GM19455 (cell line): ENCODE measurements around the gene LMOD3.

Experiments used
- ATAC-seq: cut with Tn5 transposase; IDR thresholded peaks from one replicate; pipeline ENCODE4 v1.9.1; 2021; ENCODE audit not compliant: unreplicated experiment

Gene LMOD3

GRCh38 chr3:69126216-69126615 lies 3.8 kb upstream of the LMOD3 start:
- ATAC-seq: no peak

DNA sequence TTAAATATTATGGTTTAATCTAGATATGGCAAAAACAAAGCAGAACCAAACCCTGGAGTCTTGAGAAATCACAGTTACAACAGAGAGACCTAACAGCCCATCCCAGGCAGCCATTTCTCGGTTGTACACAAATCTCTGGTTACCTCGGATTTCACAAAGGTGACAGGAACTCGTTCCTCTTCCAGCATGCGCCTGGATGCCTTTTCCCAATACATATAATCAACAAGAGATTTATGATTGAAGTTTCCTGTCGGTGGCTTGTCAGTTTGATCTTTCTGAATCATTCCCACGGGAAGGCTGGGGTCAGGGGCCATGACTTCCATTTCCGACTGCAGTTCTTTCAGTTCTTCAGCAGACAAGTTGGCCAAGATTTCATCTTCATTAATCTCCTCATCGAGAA lies 445 bp downstream of the LMOD3 start:
- ATAC-seq: no peak

DNA sequence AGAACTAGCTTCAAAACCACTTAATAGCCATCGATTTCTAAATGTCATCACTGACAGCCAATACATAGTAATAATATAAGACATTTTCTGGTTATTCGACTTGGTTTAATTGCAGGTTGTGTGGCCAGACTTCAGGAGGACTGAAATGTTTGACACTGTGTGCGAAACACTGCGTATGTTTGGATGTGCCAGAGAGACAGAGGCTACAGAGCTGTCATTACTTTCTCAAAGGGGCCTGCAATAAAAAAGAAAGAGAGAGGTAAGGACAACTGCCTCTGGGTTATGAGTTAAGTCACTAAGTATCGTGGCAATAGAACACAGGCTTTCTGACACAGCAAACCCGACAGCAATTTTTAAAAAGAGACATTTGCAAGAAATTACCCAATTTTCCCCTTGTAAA lies 882 bp downstream of the LMOD3 start:
- no peak for ATAC-seq

- ATAC-seq: peak; percentile 85
Observed at GRCh38 chr3:69120879-69121464, 1.4 kb downstream of the LMOD3 start.

- no peak for ATAC-seq
Observed at GRCh38 chr3:69119681-69120080, 2.7 kb downstream of the LMOD3 start.

GRCh38 chr3:69119138-69119537 lies 3.3 kb downstream of the LMOD3 start:
- no peak for ATAC-seq

DNA sequence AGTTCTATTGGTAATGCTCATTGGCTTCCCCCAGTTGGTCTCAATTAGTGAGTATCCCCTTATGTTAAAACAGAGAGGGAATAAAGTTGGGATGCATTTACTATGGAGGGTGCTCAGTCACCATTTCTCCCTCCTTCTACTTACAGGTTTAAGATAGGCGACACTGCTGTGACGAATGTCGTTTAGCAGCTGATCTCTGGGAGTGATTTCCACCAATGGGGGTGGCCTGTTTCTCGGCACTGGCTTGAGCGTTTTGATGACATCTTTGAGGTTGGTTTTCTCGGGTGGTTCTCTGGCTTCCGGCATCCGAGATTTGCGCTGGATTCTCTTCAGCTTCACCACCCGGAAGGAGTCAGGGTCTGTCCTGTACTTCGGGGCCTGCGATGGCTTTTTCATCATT lies 3.8 kb downstream of the LMOD3 start:
- ATAC-seq: no peak

GRCh38 chr3:69116897-69117296 lies 5.5 kb downstream of the LMOD3 start:
- ATAC-seq: no peak

- no peak for ATAC-seq
Observed at GRCh38 chr3:69116162-69116561, 6.2 kb downstream of the LMOD3 start.

- ATAC-seq: no peak
Observed at GRCh38 chr3:69115731-69116130, 6.7 kb downstream of the LMOD3 start.

DNA sequence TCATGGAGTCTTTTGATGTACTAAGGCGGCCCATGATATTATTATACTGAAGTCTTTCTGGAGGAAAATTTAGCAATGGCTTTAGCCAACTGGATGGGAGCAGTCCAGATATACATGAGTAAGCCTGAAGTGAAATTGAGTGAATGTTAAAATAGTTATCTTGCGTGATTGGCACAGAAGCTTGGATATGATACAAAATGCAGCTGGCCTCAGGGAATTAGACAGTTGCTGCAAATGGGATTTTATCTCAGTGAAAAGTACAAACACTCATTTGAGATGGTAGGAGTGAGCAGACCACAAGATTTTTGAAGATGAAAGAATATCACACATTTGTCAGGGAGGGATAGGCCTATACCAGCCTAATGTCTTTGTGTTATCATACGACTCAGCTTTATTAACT lies 8.9 kb downstream of the LMOD3 start:
- no peak for ATAC-seq

- no peak for ATAC-seq
Observed at GRCh38 chr3:69110941-69111546, 11.4 kb downstream of the LMOD3 start.

DNA sequence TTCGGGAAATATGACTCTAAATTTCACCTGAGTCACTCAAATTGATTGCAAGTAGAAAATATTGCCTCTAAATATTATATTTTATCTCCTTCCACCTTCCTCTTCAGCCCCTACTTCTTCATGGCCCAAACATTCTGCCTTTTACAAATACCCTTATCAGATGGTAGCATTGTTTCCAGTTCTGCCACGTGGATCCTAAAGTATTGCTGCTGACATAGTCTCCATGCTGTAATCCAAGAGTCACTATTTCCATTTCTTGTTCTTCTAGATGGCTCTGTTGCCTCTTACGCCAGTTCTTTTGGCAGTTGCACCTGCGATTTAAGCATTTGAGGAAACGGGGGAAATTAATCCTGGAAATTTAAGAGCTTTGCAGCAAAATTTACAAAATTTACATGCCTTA lies 13.6 kb downstream of the LMOD3 start:
- no peak for ATAC-seq

DNA sequence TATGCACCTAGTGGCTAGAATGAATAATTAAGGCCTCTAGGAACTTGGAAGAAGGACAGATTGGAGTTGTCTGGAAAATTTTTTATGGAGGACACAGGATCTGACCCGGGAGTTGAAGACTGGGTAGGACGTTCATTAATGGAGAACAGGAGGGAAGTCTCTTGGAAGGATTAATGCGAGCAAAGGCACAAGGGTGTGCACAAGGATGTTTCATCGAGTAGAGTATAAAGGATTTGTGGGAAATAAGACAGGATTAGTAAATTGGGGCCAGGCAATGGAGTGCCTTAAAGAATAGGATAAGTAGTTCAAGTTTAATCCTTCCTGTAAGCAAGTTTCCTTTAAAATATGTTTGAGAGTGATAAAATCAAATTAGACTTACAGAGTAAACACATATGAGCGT lies 14.6 kb downstream of the LMOD3 start:
- ATAC-seq: no peak

DNA sequence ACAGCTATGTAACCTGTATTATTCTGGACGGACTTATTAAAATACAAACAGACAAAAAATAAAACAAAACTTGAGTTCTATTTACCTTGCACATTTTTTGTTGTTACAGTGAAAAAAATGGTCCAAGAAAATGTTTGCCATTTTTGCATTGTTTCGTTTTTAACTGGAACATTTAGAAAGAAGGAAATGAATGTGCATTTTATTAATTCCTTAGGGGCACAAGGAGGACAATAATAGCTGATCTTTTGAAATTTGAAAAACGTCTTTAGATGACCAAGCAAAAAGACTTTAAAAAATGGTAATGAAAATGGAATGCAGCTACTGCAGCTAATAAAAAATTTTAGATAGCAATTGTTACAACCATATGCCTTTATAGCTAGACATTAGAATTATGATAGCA lies 17.1 kb downstream of the LMOD3 start:
- ATAC-seq: no peak

- no peak for ATAC-seq
Observed at GRCh38 chr3:69104586-69104985, 17.8 kb downstream of the LMOD3 start.

DNA sequence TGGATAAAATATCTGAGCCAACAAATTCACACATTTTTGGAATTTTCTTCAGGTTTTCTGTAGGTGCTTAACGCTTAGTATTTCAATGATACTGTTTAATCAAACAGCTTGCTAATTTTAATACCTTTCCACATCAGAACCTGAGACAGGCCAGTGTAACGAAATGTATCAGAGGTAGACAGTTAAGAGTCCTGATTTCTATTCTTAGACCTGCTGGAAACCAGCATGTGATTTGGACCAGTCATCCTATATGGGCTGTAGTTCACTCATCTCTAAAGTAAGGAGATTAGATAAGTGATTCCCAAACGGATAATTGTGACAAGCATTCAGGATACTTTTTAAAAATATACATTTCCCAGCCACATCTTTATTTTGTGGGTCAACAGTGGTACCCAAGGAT lies 19.3 kb downstream of the LMOD3 start:
- no peak for ATAC-seq

DNA sequence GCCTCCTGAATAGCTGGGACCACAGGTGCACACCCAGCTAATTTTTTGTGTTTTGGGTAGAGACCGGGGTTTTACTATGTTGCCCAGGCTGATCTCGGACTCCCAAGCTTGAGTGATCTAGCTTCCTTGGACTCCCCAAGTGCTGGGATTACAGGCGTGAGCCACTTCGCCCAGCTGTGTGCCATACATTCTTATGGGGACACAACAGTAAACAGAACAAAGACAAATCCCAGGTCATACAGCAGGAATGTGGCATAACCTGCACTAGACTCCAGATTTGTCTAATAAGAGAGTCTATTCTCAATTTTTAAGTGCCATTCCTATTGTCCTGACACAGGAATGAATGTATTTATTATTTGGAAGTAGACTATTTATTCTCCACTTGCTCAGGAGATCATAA lies 20.0 kb downstream of the LMOD3 start:
- no peak for ATAC-seq

- ATAC-seq: no peak
Observed at GRCh38 chr3:69099576-69099975, 22.8 kb downstream of the LMOD3 start.

DNA sequence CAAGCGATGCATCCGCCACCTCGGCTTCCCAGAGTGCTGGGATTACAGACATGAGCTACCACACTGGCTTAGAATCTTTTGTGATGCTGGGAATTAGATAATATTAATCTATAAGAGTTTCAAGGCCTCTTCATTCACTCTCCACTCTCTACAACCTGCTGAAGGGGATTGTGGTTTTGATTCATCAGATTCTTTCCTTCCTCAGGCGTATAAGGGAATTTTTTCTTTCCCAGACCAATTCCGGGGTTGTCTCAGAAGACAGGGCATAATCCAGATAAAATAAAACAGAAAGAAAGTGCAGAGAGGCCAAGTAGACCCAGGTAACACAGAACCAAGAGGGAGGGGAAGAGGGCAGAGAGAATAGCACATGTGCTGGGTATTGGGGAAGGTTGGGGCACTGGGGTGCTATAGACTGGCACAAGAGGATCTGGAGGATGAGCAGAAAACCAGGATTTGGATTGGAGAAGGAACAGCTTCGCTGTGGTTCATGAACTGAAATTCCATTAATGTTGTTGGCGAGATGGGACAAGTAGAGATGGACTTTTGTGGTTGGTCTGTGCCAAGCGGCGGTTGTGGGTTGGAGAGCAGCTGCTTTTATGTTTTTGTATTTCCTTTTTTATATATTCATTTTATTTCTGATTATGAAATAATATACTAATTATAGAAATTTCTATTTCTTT lies 24.8 kb downstream of the LMOD3 start:
- ATAC-seq: no peak

GRCh38 chr3:69096299-69096698 lies 26.1 kb downstream of the LMOD3 start:
- no peak for ATAC-seq

DNA sequence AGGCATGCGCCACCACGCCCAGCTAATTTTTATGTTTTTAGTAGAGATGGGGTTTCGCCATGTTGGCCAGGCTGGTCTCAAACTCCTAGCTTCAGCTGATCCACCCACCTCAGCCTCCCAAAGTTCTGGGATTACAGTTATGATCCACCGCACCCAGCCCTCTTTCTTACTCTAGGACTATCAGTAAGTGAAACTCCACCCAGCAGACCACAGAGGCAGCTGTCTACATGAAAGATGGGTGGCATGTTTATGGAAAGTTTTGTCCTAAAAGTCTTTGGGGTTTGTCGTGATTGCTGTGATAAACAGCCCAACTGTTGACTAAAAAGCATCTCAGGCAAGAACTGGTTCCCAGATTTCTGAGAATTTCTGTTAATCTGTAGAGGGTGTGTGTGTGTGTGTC lies 26.8 kb downstream of the LMOD3 start:
- no peak for ATAC-seq
